ENCODE measurements around the gene IARS1. TPM values are rescaled to one million over a fixed set of nuclear protein-coding genes. Genes with fewer than 3 reads are reported as not detected.

IARS1 gene
- polyA plus RNA-seq, 1 donor from 2014 or later: 64.4 TPM

DNA sequence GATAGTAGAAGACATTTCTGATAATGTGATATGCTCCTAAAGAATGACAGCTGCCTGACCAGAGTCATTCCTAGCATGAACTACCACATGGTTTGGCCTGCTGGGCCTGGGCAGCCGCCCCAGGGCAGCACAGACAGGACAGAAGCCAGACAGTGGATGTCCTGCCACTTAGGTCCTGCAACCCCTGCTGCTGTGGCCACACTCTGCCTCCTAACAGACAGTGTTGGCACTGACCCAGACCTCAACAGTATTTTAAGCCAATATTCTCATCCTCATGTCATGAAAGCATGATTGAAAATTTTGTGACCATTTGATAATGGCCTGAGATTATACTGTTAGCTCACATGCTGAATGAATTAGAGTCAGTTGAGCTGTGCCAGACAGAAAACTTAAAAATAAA, 48.1 kb upstream of the IARS1 start:
- H3K9ac ChIP-seq (ENCODE audit: low read length): no peak overlapping the region
- H3K36me3 ChIP-seq (ENCODE audit: insufficient read depth, low read length): no peaks in the 10 kb centered on the region
- H2AFZ ChIP-seq (ENCODE audit: low read depth, low read length): no peak overlapping the region
- H3K9me3 ChIP-seq (ENCODE audit: low read length): no peaks in the 10 kb centered on the region
- H3K4me3 ChIP-seq (ENCODE audit: low read length): no peak overlapping the region
- H3F3A ChIP-seq (ENCODE audit: insufficient read depth, low read length, poor library complexity, severe bottlenecking): no peaks in the 10 kb centered on the region
- H4K20me1 ChIP-seq (ENCODE audit: insufficient read depth): no peaks in the 10 kb centered on the region
- H3K27me3 ChIP-seq (ENCODE audit: insufficient read depth, low read depth, low read length): no peaks in the 10 kb centered on the region
- H3K27ac ChIP-seq (ENCODE audit: low read length): no peak overlapping the region
- no peaks in the 10 kb centered on the region for H3K9me2 ChIP-seq (ENCODE audit: insufficient read depth, low read length)
- H3K79me2 ChIP-seq (replicated peaks; ENCODE audit: insufficient read depth, low read length): no peaks in the 10 kb centered on the region
- TF ChIP-seq EZH2 (IDR thresholded peaks at IDR 0.05; ENCODE audit: borderline replicate concordance, insufficient read depth, low read length, poor library complexity, severe bottlenecking): no peak
- TF ChIP-seq RAD21 (conservative IDR thresholded peaks at IDR 0.05): no peak
- H3K4me2 ChIP-seq (ENCODE audit: low read length): no peak overlapping the region

DNA sequence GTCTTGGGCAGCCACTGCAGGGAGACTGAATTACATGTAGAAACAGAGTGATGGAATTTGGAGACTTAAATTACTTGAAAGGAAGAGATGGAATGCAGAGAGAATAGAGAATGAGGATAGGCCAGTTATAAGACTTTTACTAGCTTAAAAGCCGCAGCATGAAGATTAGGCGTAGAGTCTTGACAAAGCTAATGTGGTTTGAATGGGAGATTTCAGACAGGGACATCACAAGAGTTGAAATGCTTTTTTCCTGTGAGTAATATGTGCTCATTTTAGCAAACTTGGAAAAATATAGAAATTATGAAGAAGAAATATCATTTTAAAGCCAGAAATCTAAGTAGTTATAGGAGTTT, 39.8 kb upstream of the IARS1 start:
- Histone ChIP-seq H3K27ac (ENCODE audit: low read length) (no peak overlapping the region), H3K4me2 (ENCODE audit: low read length) (no peak overlapping the region)

More for the DNA sequence above, 39.8 kb upstream of the IARS1 start:
- no peaks in the 10 kb centered on the region for H3K79me2 ChIP-seq (replicated peaks; ENCODE audit: insufficient read depth, low read length)
- H3K27me3 ChIP-seq (ENCODE audit: insufficient read depth, low read depth, low read length): no peaks in the 10 kb centered on the region
- no peak overlapping the region for H2AFZ ChIP-seq (ENCODE audit: low read depth, low read length)
- H3K4me3 ChIP-seq (ENCODE audit: low read length): no peak overlapping the region
- H3F3A ChIP-seq (ENCODE audit: insufficient read depth, low read length, poor library complexity, severe bottlenecking): no peaks in the 10 kb centered on the region
- H3K9ac ChIP-seq (ENCODE audit: low read length): no peak overlapping the region
- H3K36me3 ChIP-seq (ENCODE audit: insufficient read depth, low read length): no peaks in the 10 kb centered on the region
- no peaks in the 10 kb centered on the region for H3K9me3 ChIP-seq (ENCODE audit: low read length)
- TF ChIP-seq SMC3 (conservative IDR thresholded peaks at IDR 0.05; ENCODE audit: poor library complexity) (no peak), RAD21 (conservative IDR thresholded peaks at IDR 0.05) (no peak), POLR2AphosphoS5 (IDR thresholded peaks at IDR 0.05) (no peak), EZH2 (IDR thresholded peaks at IDR 0.05; ENCODE audit: borderline replicate concordance, insufficient read depth, low read length, poor library complexity, severe bottlenecking) (no peak), MXI1 (conservative IDR thresholded peaks at IDR 0.05; ENCODE audit: poor library complexity, severe bottlenecking) (no peak), TAF1 (IDR thresholded peaks at IDR 0.05; ENCODE audit: low read depth) (no peak), EP300 (conservative IDR thresholded peaks at IDR 0.05; ENCODE audit: poor library complexity, severe bottlenecking) (no peak)
- TF ChIP-seq, protein P1, sequence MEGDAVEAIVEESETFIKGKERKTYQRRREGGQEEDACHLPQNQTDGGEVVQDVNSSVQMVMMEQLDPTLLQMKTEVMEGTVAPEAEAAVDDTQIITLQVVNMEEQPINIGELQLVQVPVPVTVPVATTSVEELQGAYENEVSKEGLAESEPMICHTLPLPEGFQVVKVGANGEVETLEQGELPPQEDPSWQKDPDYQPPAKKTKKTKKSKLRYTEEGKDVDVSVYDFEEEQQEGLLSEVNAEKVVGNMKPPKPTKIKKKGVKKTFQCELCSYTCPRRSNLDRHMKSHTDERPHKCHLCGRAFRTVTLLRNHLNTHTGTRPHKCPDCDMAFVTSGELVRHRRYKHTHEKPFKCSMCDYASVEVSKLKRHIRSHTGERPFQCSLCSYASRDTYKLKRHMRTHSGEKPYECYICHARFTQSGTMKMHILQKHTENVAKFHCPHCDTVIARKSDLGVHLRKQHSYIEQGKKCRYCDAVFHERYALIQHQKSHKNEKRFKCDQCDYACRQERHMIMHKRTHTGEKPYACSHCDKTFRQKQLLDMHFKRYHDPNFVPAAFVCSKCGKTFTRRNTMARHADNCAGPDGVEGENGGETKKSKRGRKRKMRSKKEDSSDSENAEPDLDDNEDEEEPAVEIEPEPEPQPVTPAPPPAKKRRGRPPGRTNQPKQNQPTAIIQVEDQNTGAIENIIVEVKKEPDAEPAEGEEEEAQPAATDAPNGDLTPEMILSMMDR (IDR thresholded peaks at IDR 0.05; ENCODE audit: poor library complexity, severe bottlenecking): no peak
- TF ChIP-seq, protein P2, sequence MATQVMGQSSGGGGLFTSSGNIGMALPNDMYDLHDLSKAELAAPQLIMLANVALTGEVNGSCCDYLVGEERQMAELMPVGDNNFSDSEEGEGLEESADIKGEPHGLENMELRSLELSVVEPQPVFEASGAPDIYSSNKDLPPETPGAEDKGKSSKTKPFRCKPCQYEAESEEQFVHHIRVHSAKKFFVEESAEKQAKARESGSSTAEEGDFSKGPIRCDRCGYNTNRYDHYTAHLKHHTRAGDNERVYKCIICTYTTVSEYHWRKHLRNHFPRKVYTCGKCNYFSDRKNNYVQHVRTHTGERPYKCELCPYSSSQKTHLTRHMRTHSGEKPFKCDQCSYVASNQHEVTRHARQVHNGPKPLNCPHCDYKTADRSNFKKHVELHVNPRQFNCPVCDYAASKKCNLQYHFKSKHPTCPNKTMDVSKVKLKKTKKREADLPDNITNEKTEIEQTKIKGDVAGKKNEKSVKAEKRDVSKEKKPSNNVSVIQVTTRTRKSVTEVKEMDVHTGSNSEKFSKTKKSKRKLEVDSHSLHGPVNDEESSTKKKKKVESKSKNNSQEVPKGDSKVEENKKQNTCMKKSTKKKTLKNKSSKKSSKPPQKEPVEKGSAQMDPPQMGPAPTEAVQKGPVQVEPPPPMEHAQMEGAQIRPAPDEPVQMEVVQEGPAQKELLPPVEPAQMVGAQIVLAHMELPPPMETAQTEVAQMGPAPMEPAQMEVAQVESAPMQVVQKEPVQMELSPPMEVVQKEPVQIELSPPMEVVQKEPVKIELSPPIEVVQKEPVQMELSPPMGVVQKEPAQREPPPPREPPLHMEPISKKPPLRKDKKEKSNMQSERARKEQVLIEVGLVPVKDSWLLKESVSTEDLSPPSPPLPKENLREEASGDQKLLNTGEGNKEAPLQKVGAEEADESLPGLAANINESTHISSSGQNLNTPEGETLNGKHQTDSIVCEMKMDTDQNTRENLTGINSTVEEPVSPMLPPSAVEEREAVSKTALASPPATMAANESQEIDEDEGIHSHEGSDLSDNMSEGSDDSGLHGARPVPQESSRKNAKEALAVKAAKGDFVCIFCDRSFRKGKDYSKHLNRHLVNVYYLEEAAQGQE (IDR thresholded peaks at IDR 0.05; ENCODE audit: borderline replicate concordance): no peak
- H3K9me2 ChIP-seq (ENCODE audit: insufficient read depth, low read length): no peaks in the 10 kb centered on the region
- H4K20me1 ChIP-seq (ENCODE audit: insufficient read depth): no peaks in the 10 kb centered on the region
